BLaER1 (cell line): ENCODE measurements around the gene ADAM21.
A peak's percentile ranks its signal among the peaks of the same experiment; 100 is the strongest.
"Not testable (repeated sequence)": the region's sequence is repeated elsewhere in the genome, so short reads cannot be mapped to it uniquely, and the experiment has no call there.

ENCODE experiments used
- H3K27ac ChIP-seq: shearing (Covaris generic); formaldehyde crosslinking; 2 replicates; pipeline ENCODE4 v1.8.1; 2022
- H3K27me3 ChIP-seq: shearing (Covaris generic); formaldehyde crosslinking; 2 replicates; pipeline ENCODE4 v1.8.1; 2022
- H3K36me3 ChIP-seq: shearing (Covaris generic); formaldehyde crosslinking; 2 replicates; pipeline ENCODE4 v1.8.1; 2022
- H3K4me1 ChIP-seq: shearing (Covaris generic); formaldehyde crosslinking; 2 replicates; pipeline ENCODE4 v1.8.1; 2022
- H3K4me2 ChIP-seq: shearing (Covaris generic); formaldehyde crosslinking; 2 replicates; pipeline ENCODE4 v1.8.1; 2022
- H3K4me3 ChIP-seq: shearing (Covaris generic); formaldehyde crosslinking; 2 replicates; pipeline ENCODE4 v1.8.1; 2022
- H3K9ac ChIP-seq: shearing (Covaris generic); formaldehyde crosslinking; 2 replicates; pipeline ENCODE4 v1.8.1; 2022
- H3K9me3 ChIP-seq: shearing (Covaris generic); formaldehyde crosslinking; 2 replicates; pipeline ENCODE4 v1.8.1; 2022
- H4K20me1 ChIP-seq: shearing (Covaris generic); formaldehyde crosslinking; 2 replicates; pipeline ENCODE4 v1.8.1; 2022
- Cebpa-rat ChIP-seq: shearing (Covaris generic); IDR thresholded peaks from 2 replicates; pipeline ENCODE4 v1.8.1; 2022

Gene ADAM21

DNA sequence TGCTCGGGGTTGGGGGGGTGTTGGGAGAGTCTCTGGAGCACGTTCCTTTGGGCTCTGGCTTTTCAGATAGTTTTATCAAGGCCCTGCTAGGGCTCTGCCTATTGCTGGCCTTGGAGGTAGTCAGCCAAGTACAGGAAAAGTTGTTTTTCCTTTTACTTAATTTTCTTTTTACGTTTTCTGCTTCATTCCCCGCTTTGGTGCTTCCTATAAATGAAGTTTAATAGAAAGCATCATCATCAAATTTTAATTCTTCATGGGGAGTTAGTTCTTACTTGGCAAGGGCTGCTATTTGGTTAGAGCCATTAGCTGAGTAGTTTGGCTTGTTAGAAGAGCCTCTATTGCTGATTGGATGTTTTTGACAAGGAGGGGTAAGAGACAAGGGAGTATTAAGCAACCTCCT, 15.1 kb upstream of the ADAM21 start:
- Histone ChIP-seq H4K20me1 (no peaks in the 10 kb centered on the region), H3K4me2 (no peak overlapping the region), H3K9me3 (peaks cover 63% of the 10 kb centered on the region), H3K36me3 (no peaks in the 10 kb centered on the region), H3K9ac (no peak overlapping the region), H3K4me1 (no peaks in the 10 kb centered on the region), H3K4me3 (no peak overlapping the region), H3K27me3 (no peaks in the 10 kb centered on the region), H3K27ac (no peak overlapping the region)
- no peak for TF ChIP-seq Cebpa-rat

DNA sequence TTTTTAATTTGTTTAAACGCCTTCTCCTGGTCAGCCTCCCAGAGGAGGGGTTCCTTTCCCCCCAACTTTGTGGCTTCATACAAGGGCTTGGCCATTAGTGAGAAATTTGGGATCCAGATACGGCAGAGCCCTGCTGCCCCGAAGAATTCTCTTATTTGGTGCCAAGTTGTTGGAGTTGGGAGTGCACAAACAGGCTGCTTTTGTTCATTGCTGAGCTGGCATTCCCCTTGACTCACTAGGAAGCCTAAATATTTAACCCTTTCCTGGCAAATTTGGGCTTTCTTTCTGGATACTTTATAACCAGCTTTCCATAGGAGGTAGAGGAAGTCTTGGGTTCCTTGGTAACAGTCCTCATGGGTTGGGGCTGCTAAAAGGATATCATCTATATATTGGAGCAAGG, 10.3 kb upstream of the ADAM21 start:
- no peak overlapping the region for H3K27ac ChIP-seq
- TF ChIP-seq Cebpa-rat: no peak
- H4K20me1 ChIP-seq: no peaks in the 10 kb centered on the region
- peaks cover 77% of the 10 kb centered on the region for H3K9me3 ChIP-seq
- no peak overlapping the region for H3K4me3 ChIP-seq
- no peaks in the 10 kb centered on the region for H3K36me3 ChIP-seq
- no peak overlapping the region for H3K9ac ChIP-seq
- H3K4me2 ChIP-seq: no peak overlapping the region
- no peaks in the 10 kb centered on the region for H3K27me3 ChIP-seq
- no peaks in the 10 kb centered on the region for H3K4me1 ChIP-seq

DNA sequence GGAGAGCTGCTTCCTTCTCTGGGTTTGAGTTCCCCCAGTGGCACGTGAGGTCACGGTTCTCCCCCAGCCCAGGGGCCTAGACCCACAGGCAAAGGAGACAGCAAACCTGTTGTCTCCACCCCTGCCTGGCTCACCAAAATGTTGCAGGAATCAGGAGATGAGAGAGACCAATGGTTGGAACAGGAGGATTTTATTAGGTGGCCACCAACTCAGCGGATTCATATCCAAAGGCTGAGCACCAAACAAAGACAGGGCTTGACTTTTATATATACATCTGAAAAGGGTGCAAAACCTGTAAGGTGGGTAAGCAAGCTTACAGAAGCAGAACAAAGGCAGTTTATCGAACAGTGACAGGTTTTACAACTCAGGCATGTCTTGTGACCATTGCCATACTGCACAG, 9.2 kb upstream of the ADAM21 start:
- Histone ChIP-seq H3K36me3 (no peaks in the 10 kb centered on the region), H3K9me3 (peaks cover 75% of the 10 kb centered on the region), H3K27ac (no peak overlapping the region), H4K20me1 (no peaks in the 10 kb centered on the region), H3K27me3 (no peaks in the 10 kb centered on the region), H3K4me2 (no peak overlapping the region), H3K4me1 (no peaks in the 10 kb centered on the region), H3K4me3 (peak overlapping the region; percentile 12; the same call in 1 of the 2 replicates), H3K9ac (no peak overlapping the region)
- no peak for TF ChIP-seq Cebpa-rat

DNA sequence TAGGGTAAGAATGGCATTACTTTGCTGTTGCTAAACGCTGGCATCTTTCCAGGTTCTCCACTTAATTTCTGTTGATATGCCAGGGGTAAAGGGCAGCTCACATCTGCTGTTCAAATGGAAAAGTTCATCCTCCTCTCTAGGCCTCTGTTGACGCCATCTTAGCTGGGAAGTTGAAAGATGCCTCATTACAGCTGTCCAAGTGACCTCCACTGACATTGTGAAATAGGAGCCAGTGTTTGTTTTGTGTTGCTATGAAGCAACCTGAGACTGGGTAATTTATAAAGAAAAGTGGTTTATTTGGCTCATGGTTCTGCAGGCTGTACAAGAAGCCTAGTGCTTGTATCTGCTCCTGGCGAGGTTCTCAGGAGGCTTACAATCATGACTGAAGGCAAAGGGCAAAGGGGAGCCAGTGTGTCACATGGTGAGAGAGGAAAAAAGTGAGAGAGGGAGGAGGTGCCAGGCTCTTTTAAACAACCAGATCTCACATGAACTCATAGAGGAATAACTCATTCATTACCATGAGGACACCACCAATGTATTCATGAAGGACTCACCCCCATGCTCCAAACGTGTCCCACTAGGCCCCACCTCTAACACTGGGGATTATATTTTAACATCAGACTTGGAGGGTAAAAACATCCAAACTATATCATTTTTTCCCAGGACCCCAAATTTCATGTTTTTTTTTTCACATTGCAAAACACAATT, 3.2 kb upstream of the ADAM21 start:
- 0 out of 2 replicates have a peak, but pooled peaks have one; percentile 18 for TF ChIP-seq Cebpa-rat
- H3K4me1 ChIP-seq: no peaks in the 10 kb centered on the region
- H3K27me3 ChIP-seq: no peaks in the 10 kb centered on the region
- H3K27ac ChIP-seq: no peak overlapping the region
- no peaks in the 10 kb centered on the region for H4K20me1 ChIP-seq
- no peaks in the 10 kb centered on the region for H3K36me3 ChIP-seq
- no peak overlapping the region for H3K4me3 ChIP-seq
- no peak overlapping the region for H3K4me2 ChIP-seq
- peaks cover 35% of the 10 kb centered on the region for H3K9me3 ChIP-seq
- no peak overlapping the region for H3K9ac ChIP-seq

GRCh38 chr14:70454731-70455130, 2.8 kb downstream of the ADAM21 start:
- Histone ChIP-seq H3K9ac (no peak overlapping the region), H3K27me3 (no peaks in the 10 kb centered on the region), H4K20me1 (no peaks in the 10 kb centered on the region), H3K36me3 (no peaks in the 10 kb centered on the region), H3K4me3 (no peak overlapping the region), H3K4me1 (no peaks in the 10 kb centered on the region), H3K9me3 (no peaks in the 10 kb centered on the region), H3K27ac (no peak overlapping the region), H3K4me2 (no peak overlapping the region)
- no peak for TF ChIP-seq Cebpa-rat

- Histone ChIP-seq H3K4me1 (no peaks in the 10 kb centered on the region), H3K36me3 (no peaks in the 10 kb centered on the region), H3K9ac (no peak overlapping the region), H3K4me2 (no peak overlapping the region), H3K27ac (no peak overlapping the region), H3K27me3 (no peaks in the 10 kb centered on the region), H4K20me1 (no peaks in the 10 kb centered on the region), H3K4me3 (no peak overlapping the region), H3K9me3 (no peaks in the 10 kb centered on the region)
- TF ChIP-seq Cebpa-rat: no peak
These were observed 16.8 kb downstream of the ADAM21 start for GRCh38 chr14:70468731-70469130.

GRCh38 chr14:70470863-70471563, 19.0 kb downstream of the ADAM21 start:
- H4K20me1 ChIP-seq, H3K4me3 ChIP-seq, H3K4me1 ChIP-seq, H3K9ac ChIP-seq, H3K9me3 ChIP-seq, H3K36me3 ChIP-seq, H3K27ac ChIP-seq, H3K27me3 ChIP-seq, H3K4me2 ChIP-seq: not testable (repeated sequence)

DNA sequence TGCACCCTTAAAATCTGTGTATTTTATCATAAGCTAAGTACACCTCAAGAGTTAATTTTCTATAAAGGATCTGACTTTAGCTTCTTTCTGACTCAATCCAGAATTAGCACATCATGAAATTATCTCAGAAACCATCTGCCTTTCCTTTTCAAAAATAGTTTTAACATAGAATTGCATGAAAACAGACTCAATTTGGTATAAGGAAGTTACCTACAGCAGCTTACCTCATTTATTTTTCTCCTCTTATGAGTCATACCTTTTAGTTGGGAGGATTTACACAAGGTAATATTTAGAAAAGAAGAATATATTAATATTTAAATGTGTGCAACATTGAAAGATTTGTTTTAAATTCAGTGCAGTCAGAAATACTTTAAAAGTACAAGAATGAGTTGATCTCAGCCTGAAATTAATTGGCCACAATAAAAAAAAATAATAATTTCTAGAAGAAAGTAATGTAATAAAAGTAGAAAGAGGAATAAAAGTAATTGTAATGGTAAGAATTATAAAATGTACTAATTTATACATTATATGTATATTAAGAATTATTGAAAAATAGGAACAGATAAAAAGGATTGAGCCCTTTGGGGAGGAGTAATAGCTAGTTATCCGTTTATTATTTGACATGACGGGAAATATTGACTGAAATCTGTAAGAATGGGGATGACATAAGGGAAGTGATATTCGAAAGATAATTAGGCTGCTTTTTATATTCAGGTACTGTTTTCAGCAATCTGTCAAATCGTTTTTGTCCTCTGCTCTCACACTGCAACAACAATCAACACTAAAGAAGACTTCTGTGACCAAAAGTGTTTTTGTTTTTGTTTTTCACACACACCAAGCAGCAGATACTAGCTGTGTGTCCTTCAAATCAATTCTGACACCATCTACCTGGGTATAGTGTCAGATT, 20.5 kb downstream of the ADAM21 start:
- H3K9ac ChIP-seq: no peak overlapping the region
- TF ChIP-seq Cebpa-rat: no peak

DNA sequence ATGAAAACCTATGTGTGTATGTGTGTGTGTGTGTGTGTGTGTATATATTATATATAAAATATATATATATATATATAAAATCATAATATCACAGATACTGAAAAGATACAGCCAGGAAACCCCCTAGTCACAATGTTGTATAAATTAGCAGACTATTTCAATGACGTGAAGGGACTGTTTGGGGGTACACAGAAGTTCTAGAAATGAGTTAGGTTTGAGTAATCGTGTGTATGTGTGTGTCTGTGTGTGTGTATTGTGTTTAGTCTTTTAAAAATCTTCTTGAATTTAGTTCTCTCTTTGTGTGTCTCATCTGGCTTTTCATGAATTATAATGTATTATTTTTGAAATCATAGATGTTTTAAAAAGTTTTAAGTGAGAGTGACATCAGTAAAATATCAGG, 21.9 kb downstream of the ADAM21 start:
- Histone ChIP-seq H3K4me1 (no peaks in the 10 kb centered on the region), H3K36me3 (no peaks in the 10 kb centered on the region), H3K4me3 (no peak overlapping the region), H3K4me2 (no peak overlapping the region), H3K27ac (no peak overlapping the region), H3K9ac (no peak overlapping the region), H3K27me3 (no peaks in the 10 kb centered on the region), H3K9me3 (peaks cover 13% of the 10 kb centered on the region), H4K20me1 (no peaks in the 10 kb centered on the region)
- no peak for TF ChIP-seq Cebpa-rat

More for the DNA sequence above, 20.5 kb downstream of the ADAM21 start:
- Histone ChIP-seq H3K4me1 (no peaks in the 10 kb centered on the region), H3K4me3 (no peak overlapping the region), H3K27ac (no peak overlapping the region), H3K36me3 (no peaks in the 10 kb centered on the region), H3K9me3 (peaks cover 10% of the 10 kb centered on the region), H4K20me1 (no peaks in the 10 kb centered on the region), H3K4me2 (no peak overlapping the region), H3K27me3 (no peaks in the 10 kb centered on the region)

DNA sequence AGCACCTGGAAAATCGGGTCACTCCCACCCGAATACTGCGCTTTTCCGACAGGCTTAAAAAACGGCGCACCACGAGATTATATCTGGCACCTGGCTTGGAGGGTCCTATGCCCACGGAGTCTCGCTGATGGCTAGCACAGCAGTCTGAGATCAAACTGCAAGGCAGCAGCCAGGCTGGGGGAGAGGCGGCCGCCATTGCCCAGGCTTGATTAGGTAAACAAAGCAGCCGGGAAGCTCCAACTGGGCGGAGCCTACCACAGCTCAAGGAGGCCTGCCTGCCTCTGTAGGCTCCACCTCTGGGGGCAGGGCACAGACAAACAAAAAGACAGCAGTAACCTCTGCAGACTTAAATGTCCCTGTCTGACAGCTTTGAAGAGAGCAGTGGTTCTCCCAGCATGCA, 23.5 kb downstream of the ADAM21 start:
- not testable (repeated sequence) for H3K27ac ChIP-seq

DNA sequence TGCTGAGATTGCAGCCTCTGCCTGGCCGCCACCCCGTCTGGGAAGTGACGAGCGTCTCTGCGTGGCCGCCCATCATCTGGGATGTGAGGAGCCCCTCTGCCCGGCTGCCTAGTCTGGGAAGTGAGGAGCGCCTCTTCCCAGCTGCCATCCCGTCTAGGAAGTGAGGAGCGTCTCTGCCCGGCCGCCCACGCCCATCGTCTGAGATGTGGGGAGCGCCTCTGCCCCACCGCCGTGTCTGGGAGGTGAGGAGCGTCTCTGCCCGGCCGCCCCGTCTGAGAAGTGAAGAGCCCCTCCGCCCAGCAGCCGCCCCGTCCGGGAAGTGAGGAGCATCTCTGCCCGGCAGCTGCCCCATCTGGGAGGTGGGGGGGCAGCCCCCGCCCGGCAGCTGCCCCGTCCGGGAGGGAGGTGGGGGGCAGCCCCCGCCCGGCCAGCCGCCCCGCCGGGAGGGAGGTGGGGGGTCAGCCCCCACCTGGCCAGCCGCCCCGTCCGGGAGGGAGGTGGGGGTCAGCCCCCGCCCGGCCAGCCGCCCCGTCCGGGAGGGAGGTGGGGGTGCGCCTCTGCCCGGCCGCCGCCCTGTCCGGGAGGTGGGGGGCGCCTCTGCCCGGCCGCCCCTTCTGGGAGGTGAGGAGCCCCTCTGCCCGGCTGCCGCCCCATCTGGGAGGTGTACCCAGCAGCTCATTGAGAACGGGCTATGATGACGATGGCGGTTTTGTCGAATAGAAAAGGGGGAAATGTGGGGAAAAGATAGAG, 25.6 kb downstream of the ADAM21 start:
- not testable (repeated sequence) for H3K4me2 ChIP-seq

More for the DNA sequence above, 23.5 kb downstream of the ADAM21 start:
- not testable (repeated sequence) for H3K4me3 ChIP-seq, H3K4me1 ChIP-seq, H3K9ac ChIP-seq, H4K20me1 ChIP-seq, H3K27me3 ChIP-seq, H3K4me2 ChIP-seq, H3K36me3 ChIP-seq
- H3K9me3 ChIP-seq: peaks cover 13% of the 10 kb centered on the region

More for the DNA sequence above, 25.6 kb downstream of the ADAM21 start:
- not testable (repeated sequence) for H3K27me3 ChIP-seq, H3K36me3 ChIP-seq, H3K4me1 ChIP-seq, H4K20me1 ChIP-seq, H3K4me3 ChIP-seq, H3K27ac ChIP-seq, H3K9ac ChIP-seq
- peaks cover 13% of the 10 kb centered on the region for H3K9me3 ChIP-seq
